GM18873 (cell line): ENCODE data around the gene FKBP6.
"Not testable (repeated sequence)": the region's sequence is repeated elsewhere in the genome, so short reads cannot be mapped to it uniquely, and the experiment has no call there.

Source experiments
- ATAC-seq: cut with Tn5 transposase; IDR thresholded peaks from one replicate; pipeline ENCODE4 v1.9.1; 2021; ENCODE audit warnings: mild to moderate bottlenecking, moderate library complexity, moderate number of reproducible peaks; ENCODE audit not compliant: unreplicated experiment, low FRiP score

The FKBP6 gene, protein sequence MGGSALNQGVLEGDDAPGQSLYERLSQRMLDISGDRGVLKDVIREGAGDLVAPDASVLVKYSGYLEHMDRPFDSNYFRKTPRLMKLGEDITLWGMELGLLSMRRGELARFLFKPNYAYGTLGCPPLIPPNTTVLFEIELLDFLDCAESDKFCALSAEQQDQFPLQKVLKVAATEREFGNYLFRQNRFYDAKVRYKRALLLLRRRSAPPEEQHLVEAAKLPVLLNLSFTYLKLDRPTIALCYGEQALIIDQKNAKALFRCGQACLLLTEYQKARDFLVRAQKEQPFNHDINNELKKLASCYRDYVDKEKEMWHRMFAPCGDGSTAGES

DNA sequence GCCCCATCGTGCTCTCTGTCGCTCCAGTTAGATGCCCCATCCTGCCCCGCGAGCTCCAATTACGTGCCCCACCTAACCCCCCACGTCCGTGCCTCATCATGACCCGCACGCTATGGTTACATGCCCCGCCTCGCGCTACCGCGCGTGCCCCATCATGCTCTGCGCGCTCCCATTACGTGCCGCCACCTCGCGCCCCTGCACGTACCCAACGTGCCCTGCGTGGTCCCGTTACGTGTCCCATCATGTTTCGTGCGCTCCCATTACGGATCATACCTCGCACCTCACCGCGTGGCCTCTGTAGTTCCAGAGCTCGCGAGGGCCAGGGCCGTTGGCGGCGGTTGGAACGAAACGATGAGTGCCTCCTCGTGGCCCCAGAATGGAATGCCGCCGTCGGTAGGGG, at the start of gene FKBP6, which contains the start of gene TRIM50:
Gene FKBP6 (plus strand): TSS at position 240 of the 400 bp plus-strand sequence. CDS start 268 bp downstream, outside the sequence.
Gene TRIM50 (minus strand): TSS at position 161 of the 400 bp plus-strand sequence. CDS start 3,295 bp downstream, outside the sequence.
- not testable (repeated sequence) for ATAC-seq

DNA sequence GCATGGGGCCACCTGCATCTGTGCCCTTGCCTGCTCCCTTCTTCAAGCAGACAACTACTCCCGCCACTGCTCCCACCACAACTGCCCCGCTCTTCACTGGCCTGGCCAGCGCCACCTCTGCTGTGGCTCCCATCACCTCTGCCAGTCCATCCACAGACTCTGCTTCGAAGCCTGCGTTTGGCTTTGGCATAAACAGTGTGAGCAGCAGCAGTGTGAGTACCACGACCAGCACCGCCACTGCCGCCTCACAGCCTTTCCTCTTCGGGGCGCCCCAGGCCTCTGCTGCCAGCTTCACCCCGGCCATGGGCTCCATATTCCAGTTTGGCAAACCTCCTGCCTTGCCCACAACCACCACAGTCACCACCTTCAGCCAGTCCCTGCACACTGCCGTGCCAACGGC, 30.7 kb upstream of the FKBP6 start:
- not testable (repeated sequence) for ATAC-seq

DNA sequence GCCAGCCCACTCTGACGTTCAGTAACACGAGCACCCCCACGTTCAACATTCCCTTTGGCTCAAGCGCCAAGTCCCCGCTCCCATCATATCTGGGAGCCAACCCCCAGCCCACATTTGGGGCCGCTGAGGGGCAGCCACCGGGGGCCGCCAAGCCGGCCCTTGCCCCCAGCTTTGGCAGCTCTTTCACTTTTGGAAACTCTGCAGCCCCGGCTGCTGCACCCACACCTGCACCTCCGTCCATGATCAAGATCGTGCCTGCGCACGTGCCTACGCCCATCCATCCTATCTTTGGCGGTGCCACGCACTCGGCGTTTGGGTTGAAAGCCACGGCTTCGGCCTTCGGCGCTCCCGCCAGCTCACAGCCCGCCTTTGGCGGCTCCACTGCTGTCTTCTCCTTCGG, 30.3 kb upstream of the FKBP6 start:
- ATAC-seq: not testable (repeated sequence)

DNA sequence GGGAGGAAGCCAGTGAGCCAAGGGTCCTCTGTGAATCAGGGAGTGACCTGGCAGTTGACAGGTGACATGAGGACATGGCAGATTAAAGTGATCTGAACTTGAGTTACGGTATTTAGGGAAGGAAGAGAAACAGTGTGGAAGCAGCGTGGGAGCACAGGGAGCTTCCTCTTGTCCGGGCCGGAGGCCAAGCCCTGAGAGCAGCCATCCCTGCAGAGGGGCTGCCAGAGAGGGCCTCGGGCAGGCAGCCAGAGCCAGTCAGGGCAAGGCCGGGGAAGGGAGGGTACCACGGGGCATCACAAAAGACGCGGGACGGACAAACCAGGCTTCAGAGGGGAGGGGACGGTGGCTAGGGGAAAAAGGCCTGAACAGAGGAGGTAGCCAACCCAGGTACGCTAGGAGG, 28.1 kb upstream of the FKBP6 start:
- not testable (repeated sequence) for ATAC-seq

DNA sequence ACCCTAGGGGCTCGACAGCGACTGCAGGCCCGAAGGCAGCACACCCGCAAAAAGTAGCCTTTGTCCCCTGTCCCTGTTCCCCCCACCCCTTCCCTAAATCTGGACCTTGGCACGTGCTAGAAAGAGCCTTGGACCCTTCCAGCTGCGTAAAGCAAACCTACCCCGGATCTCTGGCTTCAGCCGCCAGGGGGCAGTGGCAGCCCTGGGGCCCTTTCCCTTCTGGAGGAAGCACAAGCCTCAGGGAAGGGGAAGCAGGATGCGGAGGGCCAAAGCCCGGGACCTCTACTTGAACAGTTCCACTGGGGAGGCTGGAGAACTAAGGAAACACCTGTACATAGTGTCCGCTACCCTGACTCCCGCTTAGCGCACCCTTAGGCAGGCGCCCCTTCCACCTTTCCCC, 26.9 kb upstream of the FKBP6 start:
- ATAC-seq: not testable (repeated sequence)

DNA sequence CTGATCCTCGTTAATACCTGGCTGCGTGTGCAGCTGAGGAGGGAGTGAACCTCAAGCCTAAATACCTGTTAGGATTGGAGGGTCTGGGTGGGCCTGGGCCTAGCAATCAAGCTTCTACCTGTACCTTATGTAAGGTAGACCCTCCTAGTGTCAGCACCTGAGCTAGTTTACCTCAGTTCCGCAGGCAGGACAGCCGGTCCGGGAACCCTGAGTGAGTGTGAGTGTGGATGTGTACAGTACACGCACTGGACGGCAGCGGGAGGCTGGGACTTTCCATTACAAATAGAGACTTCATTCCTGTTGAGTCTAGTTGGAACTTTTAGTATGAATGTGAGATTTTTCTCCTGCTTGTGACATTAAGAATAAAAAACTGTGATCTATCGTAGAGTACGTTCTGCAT, 25.1 kb upstream of the FKBP6 start:
- ATAC-seq: not testable (repeated sequence)

DNA sequence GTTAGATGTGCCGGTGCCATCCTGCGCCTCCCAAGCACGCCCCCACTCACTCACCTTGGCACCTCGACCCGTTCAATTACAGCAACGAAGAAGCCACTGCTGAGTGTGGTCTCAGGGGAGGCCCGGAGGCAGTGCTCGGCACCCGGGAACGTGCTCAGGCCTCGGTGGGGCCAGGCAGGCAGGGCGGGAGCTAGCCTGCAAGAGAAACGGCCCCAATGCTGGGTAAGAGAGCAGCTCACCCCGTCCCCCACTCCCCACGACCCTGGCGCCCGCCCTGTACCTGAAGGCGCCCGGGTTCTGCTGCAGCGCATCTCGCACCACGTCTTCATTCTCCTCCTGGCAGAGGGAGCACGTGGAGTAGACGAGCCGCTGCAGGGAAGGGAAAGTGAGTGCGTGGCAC, 24.4 kb upstream of the FKBP6 start:
- no peak for ATAC-seq

DNA sequence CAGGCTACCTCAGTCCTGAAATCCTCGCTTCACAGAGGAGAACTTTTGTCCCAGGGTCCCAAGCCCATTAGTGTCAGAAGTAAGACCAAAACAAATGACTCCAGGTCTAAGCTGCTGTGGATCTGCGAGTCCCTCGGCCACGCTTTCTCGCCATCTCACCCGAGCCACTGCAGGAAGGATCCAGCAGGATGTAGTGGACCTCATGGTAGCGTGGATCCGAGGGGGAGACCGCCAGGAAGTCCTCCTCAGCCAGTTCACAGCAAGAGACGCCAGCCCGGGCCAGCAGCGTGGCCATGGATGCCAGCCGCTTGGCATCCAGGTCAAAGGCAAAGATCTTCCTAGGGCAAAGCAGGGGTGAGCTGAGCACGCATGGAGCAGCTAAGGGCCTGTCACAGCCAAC, 23.9 kb upstream of the FKBP6 start:
- no peak for ATAC-seq

DNA sequence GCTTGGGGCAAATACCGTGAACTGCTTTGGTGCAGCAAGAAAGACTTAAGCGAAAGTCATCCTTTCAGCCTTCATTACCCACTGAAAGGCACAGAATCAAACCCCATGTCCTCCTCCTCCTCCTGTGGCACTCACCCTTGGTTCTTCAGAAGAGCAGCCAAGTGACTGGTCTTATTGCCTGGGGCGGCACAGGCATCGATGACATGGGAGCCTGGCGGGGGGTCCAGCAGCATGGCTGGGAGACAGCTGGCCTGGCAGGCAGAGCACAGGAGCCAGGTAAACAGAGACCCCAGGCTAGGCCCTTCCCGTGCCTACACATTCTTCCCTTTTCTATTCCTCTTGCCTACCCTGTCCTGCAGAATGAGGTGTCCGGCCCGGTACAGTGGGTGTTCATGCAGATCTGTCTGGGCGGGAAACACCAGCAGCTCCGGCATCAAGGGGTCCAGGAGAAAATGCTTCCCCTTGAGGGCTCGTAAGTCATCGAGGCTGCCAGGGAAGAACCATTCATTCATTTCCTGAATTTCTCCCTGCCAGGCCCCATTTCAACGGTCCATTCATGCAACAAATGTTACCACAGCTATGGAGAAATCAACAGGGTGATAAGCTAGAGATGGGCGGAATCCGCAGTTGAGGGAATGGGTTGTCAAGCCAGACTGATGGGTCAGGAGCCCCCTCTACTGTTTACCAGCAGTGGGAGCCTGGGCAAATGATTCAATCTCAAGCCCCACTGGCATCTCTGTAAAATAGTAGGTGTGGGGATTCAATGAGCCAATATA, 23.2 kb upstream of the FKBP6 start:
- ATAC-seq: not testable (repeated sequence)

DNA sequence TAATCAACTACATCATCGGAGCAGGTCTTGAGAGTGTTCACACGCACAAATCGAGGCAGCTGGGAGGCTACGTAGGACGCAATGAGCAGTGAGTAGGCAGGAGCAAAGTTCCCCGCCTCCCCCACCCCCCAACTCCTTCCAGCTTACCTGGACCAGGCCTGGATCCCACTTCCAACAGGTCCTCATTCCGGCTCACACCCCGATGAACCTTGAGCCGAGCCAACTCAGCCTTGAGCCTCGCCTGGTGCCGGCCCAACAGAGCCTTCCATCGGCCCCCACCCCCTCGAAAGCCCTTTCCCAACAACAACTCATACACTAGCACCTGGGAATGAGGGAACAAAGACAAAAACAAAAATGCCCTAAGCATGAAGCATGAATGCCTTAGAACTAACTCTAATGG, 20.5 kb upstream of the FKBP6 start:
- ATAC-seq: no peak

DNA sequence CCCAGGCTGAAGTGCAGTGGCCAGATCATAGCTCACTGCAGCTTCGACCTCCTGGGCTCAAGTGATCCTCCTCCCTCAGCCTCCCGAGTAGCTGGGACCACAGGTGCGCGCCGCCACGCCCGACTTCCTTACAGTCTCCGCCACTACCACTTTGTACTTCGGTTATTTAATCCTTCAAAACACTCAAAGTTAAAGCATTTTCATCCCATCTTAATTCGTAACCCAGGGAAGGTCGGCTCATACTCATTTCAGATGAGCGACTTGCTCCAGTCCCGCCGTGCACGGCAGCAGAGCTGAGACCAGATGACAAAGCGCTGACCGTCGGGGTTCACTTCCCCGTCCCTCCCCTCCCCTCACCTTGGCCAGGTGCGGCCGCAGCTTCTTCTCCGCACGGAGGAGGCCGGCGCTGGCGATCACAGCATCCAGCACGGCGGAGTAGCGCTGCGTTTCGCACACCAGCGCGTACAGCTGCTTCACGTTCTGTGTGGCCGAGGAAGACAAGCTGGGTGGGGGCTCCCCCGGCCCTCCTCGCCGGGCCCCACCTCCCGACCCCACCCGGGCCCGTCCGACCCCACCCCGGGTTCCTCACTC, 19.8 kb upstream of the FKBP6 start:
- no peak for ATAC-seq

DNA sequence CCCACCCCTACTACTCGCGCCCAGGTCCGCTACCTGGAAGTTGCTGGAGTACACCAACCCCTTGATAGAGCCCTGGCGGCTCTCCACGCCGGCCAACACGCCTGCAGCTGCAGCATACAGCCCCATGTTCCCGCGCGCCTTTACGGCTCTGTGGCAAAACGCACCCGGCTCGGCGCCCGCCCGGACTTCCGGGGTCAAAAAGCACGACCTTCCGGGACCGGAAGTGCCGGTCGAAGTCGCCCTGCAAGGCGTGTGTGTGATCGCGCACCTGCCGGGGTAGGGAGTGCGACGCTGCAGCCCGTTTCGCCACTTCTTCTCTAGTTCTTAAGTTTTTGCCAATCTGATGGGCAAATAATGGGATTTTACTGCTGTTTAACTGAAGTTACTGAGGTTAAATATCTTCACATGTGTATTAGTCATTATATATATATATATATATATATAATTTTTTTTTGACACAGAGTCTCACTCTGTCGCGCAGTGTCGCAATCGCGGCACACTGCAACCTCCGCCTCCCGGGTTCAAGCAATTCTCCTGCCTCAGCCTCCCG, 19.2 kb upstream of the FKBP6 start, which contains the start of gene NSUN5:
Gene NSUN5 (minus strand): TSS at position 162 of the 550 bp plus-strand sequence. CDS start 36 bp downstream, at position 126.
- no peak for ATAC-seq

DNA sequence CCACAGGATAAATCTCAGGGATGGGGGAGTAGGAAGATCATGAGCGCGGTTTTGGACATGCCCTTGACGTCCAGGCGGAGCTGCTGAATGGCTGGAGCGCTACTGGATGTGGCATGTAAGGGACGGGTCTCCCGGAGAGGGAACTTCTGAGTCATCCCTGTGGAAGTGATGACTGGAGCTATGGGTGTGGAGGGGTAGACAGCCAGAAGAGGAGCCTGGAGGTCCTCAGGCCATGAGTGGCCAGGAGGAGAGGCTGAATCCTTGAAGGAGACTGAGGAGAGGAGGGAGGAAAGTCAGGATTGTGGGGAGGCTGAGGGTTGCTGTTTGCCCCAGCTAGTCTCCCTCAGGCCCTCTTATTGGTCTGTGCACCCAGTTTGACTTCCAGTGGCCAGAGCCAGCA, 16.5 kb upstream of the FKBP6 start:
- ATAC-seq: not testable (repeated sequence)

DNA sequence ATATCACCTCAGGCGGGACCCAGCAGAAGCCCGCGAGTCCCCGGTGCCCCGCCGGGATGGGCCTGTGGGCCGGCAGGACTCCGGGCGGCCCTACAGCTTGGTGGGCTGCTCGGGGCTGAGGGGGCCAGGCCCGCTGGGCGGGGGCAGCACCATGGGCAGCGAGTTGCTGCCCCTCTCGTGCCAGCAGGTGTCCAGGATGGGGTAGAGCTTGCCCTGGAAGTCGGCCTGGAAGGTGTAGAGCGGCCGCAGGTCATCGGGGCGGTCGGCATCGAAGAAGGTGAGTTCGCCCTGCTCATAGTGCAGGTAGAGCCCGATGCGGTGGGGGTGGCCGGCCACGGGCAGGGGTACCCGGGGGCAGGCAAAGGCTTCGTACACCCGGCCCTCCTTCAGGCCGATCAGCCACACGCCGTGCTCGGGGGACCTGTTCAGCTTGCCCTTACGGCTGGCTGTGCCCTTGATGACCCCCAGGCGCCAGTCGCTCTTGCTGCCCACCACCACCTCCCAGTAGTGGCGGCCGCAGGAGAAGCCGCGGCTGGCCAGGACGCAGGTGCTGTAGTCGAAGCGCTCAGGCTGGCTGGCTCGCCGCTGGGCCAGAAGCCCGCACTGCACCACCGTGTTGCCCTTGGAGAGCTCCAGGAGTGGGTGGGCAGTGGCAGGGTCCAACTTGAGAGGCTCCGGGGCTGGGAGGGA, 15.0 kb upstream of the FKBP6 start:
- ATAC-seq: no peak

DNA sequence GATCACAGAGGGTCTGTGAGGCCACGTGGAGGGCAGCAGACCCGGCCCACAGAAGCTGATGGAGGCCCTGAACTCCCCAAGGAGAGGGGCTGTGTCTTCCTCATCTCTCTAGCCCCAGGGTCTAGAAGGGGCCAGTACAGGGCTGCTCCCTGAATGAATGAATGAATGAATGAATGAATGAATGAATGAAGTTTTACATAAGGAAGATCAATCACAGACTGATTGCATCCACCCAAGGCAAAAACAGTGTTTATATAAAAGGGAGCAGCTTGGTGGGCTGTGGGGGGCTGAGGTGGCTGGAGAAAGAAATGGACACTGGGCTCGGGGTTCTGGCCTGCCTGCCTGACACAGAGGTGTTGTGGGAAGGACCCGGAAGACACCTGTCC, 14.4 kb upstream of the FKBP6 start:
- ATAC-seq: no peak

DNA sequence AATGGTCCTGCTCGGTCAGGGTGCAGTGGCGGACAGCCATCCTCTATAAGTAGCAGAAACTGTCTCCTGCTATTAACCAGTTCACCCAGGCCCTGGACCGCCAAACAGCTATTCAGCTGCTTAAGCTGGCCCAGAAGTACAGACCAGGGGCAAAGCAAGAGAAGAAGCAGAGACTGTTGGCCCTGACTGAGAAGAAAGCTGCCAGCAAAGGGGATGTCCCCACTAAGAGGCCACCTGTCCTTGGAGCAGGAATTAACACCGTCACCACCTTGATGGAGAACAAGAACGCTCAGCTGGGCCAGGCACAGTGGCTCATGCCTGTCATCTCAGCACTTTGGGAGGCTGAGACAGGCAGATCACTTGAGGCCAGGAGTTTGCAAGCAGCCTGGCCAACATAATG, 13.7 kb upstream of the FKBP6 start:
- no peak for ATAC-seq

DNA sequence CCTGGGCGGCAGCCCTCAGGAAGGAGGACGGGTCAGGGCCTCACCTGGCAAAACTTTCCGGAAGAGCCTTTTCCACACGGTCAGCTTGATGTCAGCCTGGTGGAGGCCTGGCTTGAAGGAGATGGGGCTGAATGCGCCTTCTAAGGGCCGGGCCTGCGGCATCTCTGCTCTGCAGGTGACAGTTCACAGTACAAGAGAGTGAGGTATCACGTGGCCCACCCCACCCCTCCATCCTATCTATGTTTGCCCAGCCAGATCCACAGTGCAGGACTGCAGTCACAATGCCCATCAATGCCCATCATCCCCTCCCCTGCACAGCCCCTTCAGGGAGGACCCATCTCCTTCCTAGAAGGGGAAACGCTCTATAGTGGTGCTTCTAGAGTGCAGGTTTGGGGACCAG, 11.4 kb upstream of the FKBP6 start:
- no peak for ATAC-seq

DNA sequence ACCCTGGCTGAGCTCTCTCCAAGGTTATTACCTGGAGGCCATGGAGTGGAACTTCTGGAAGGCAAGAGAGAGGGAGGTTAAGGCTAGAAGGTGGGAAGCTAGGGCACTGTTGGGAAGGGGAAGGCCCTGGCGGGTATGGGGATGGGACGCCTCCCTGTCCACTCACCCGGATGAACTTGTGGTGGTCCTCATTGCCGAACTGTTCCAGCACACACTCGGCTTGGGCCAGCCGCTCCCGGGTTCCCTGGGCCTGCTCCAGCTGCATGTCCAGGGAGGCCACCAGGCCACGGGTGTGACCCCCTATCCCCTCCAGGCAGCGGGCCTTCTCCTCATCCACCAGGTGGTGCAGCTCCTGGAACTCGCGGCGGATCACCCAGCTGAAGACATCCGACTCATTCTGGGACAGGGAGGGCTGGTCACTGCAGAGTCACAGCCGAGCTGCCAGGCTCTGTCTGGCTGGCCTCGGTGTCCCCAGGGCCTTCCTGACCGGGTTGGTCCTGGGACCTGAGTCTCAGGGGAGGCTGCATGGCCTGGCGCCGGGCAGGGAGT, 9.2 kb upstream of the FKBP6 start:
- not testable (repeated sequence) for ATAC-seq

DNA sequence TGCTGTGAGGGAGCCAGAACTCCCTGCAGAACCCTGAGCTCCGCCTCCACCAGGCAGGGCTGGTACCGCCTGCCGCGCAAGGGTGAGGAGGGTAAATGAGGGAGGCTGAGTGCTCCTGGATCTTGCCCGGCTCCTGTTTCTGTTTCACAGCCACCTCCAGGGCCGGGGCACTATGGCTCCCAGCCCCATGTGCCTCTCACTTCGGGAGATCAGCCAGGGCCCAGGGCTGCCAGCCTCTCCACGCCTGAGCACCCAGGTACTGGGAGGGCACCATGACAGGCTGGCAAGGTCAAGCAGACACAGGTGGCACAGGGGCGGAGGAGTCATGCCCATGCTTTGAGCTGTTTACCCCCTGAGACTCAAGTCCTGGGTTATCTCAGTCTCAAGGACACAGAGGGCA, 8.4 kb upstream of the FKBP6 start:
- ATAC-seq: not testable (repeated sequence)

DNA sequence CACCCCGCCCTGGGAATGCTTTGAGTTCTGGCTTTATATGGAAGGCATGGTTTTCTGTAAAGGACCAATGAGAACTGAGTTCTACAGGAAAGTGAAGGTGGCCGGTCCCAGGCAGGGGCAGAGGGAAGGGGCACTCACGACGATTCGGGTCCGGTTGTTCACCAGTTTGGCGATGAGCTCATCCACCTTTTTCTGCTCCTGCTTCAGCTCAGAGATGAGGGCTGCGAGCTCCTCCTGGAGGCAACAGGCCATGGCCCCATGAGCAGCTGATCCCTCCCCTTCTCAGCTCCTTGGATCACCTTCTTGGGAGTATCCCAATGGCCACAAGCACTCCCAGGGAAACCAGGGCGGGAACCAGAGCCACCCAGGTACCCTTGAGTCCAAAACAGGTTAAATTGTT, 8.0 kb upstream of the FKBP6 start:
- ATAC-seq: not testable (repeated sequence)
